Stimulated activated CD8-positive, alpha-beta memory T cell treated with anti-CD3 and anti-CD28 coated beads, Interleukin-12 subunit alpha, Interleukin-12 subunit beta, amount 100 ng/mL, for 1 hour (primary cell): ENCODE measurements around the gene DEFB125.
"Not testable (repeated sequence)": the region's sequence is repeated elsewhere in the genome, so short reads cannot be mapped to it uniquely, and the experiment has no call there.

Experiments used
- DNase-seq: peaks from one replicate; pipeline ENCODE4 v3.0.0-alpha.2; 2020; ENCODE audit warnings: low read depth

The DEFB125 gene

GRCh38 chr20:87401-87800, at the start of gene DEFB125:
TSS of gene DEFB125 (plus strand) at chr20:87672. CDS start at chr20:87710, 38 bp downstream.
- DNase-seq = no peak

GRCh38 chr20:60035-60918, 27.2 kb upstream of the DEFB125 start:
- DNase-seq = no peak

- no peak for DNase-seq
Measured at GRCh38 chr20:61230-61629, 26.2 kb upstream of the DEFB125 start.

GRCh38 chr20:61757-62156, 25.7 kb upstream of the DEFB125 start:
- no peak for DNase-seq

GRCh38 chr20:62487-62886, 25.0 kb upstream of the DEFB125 start:
- DNase-seq = no peak

- no peak for DNase-seq
Measured at GRCh38 chr20:64026-64603, 23.4 kb upstream of the DEFB125 start.

- DNase-seq = no peak
Measured at GRCh38 chr20:64766-65322, 22.6 kb upstream of the DEFB125 start.

GRCh38 chr20:77231-77630, 10.2 kb upstream of the DEFB125 start:
- no peak for DNase-seq

- DNase-seq = no peak
Measured at GRCh38 chr20:78338-78737, 9.1 kb upstream of the DEFB125 start.

- DNase-seq = no peak
Measured at GRCh38 chr20:79565-79964, 7.9 kb upstream of the DEFB125 start.

- DNase-seq = no peak
Measured at GRCh38 chr20:90651-91050, 3.2 kb downstream of the DEFB125 start.

GRCh38 chr20:93641-94040, 6.2 kb downstream of the DEFB125 start:
- DNase-seq = no peak

- DNase-seq = no peak
Measured at GRCh38 chr20:95215-95614, 7.7 kb downstream of the DEFB125 start.

GRCh38 chr20:97691-98090, 10.2 kb downstream of the DEFB125 start:
- not testable (repeated sequence) for DNase-seq

- no peak for DNase-seq
Measured at GRCh38 chr20:101975-102374, 14.5 kb downstream of the DEFB125 start.

GRCh38 chr20:103456-103855, 16.0 kb downstream of the DEFB125 start:
- DNase-seq = no peak

GRCh38 chr20:112396-112795, 24.9 kb downstream of the DEFB125 start:
- no peak for DNase-seq

- no peak for DNase-seq
Measured at GRCh38 chr20:117518-117917, 30.0 kb downstream of the DEFB125 start.

- DNase-seq = not testable (repeated sequence)
Measured at GRCh38 chr20:129786-130323, 42.4 kb downstream of the DEFB125 start.

- no peak for DNase-seq
Measured at GRCh38 chr20:137668-138490, 50.4 kb downstream of the DEFB125 start.

GRCh38 chr20:142290-142689, 54.8 kb downstream of the DEFB125 start, which contains the start of gene DEFB126:
TSS of gene DEFB126 (plus strand) at chr20:142590. CDS start at chr20:142629, 39 bp downstream.
- no peak for DNase-seq

- DNase-seq = no peak
Measured at GRCh38 chr20:145877-146276, 58.4 kb downstream of the DEFB125 start.
